ENCODE results near the gene TOLLIP.

The TOLLIP gene

DNA sequence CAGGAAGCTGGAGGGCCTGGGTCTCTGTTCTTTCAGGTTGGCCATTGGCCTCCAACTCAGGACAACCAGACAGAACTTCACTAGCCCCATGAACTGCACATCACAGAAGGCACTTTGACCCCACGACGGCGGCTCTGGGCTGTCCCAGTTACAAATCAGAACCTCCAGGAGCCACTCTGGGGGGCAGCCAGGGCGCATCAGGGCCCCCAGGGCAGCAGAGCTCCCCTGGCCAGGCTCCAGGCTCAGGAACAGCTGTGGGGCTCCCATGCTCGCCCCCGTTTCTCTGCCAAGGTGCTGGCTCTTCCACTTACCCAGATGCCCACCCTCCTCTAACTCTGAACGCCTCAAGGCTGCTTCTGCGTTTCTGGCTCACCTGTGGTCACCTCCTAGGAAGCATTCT lies 25.5 kb downstream of the TOLLIP start:
- no peak for DNase-seq (ENCODE audit: low read depth in 2 of 3, low spot score in 2 of 3)

GRCh38 chr11:1283091-1283511 lies 26.3 kb downstream of the TOLLIP start:
- DNase-seq (ENCODE audit: low read depth in 2 of 3, low spot score in 2 of 3): no peak

- no peak for DNase-seq (ENCODE audit: low read depth in 2 of 3, low spot score in 2 of 3)
Measured at GRCh38 chr11:1281974-1282365, 27.5 kb downstream of the TOLLIP start.

GRCh38 chr11:1281326-1281973 lies 28.0 kb downstream of the TOLLIP start:
- no peak for DNase-seq (ENCODE audit: low read depth in 2 of 3, low spot score in 2 of 3)

DNA sequence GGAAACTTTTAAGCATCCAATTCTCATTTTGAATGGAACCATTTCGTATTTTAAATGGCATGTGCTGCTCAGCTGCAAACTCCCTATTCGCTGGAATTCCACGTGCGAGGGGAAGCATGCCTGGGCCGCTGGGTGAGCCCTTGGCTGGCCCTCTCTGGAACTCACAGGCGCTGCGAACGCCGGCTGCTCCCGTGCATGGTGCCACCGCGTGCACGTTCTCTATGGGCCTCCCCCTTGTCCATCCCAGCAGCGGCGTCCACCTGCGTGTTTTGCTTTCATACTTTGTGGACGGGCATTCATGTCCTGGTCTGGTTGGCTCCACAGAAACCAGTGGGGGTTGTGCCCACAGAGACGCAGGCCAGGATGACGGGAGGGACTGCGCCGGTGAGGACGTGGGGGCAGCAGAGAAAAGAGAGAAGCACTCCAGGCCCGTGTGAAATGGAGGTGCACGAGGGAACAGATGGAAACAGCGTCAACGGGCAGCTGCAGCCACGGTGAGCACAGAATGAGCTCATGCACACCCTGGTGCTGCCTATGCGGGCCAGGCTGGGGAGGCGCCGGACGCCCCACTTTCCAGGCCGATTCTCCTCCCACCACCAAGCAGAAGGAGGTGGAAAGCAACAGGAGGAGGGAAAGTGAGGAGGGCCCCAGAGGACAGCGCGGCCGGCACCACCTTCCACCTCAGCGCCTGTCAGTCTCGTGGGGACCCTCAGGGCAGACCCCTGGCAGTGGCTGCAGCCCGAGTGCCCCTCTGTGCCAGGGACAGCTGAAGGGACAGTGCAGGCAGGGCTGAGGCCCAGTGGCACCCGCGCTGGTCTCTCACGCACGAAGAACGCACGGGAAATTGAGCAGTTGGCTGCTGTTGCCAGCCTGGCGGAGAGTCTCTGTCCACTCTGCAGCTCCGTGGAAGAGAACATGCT lies 29.1 kb downstream of the TOLLIP start:
- no peak for DNase-seq (ENCODE audit: low read depth in 2 of 3, low spot score in 2 of 3)

DNA sequence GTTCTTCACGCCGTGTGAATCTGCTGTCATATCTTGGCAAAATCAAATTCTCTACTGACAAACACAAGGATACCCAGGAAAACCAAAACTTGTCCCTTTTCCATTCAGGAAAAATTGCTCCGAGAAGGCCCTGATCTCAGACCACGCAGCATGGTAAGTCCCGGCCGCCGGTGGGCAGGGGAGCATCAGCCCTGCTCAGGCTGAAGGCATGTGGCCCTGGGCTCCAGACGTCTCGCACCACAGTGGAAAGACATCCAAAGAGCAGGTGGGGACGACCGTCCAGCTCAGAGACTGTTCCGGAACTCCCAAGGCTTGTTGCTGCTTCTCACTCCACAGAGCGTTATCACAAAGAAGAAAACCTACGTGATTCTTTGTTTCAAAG lies 29.8 kb downstream of the TOLLIP start:
- no peak for DNase-seq (ENCODE audit: low read depth in 2 of 3, low spot score in 2 of 3)

GRCh38 chr11:1278766-1279673 lies 30.4 kb downstream of the TOLLIP start:
- no peak for DNase-seq (ENCODE audit: low read depth in 2 of 3, low spot score in 2 of 3)

DNA sequence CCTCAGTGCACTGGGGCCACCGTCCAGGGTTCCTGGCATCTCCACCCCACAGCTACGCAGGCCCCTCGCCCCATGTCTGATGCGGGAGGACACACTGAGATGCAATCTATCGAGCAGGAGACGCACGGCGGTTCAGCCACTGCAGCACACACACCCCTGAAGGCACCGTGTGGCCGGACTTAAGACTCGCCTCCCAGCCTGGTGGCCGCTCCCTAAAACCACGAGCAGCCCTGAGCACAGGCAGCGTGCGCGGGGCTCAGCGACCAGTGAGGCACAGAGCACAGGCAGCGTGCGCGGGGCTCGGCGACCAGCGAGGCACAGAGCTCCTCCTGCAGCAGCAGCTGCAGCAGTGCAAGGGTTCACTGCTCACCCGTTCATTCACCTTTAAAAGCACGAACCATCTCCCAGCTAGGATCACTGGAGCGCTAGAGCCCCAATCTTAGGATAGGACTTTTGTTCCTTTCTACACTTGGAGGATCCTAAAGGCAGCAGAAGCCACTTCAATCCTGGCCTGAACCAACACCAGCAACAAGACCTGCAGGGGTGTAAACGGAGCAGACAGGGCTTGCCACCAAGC lies 31.4 kb downstream of the TOLLIP start:
- no peak for DNase-seq (ENCODE audit: low read depth in 2 of 3, low spot score in 2 of 3)

DNA sequence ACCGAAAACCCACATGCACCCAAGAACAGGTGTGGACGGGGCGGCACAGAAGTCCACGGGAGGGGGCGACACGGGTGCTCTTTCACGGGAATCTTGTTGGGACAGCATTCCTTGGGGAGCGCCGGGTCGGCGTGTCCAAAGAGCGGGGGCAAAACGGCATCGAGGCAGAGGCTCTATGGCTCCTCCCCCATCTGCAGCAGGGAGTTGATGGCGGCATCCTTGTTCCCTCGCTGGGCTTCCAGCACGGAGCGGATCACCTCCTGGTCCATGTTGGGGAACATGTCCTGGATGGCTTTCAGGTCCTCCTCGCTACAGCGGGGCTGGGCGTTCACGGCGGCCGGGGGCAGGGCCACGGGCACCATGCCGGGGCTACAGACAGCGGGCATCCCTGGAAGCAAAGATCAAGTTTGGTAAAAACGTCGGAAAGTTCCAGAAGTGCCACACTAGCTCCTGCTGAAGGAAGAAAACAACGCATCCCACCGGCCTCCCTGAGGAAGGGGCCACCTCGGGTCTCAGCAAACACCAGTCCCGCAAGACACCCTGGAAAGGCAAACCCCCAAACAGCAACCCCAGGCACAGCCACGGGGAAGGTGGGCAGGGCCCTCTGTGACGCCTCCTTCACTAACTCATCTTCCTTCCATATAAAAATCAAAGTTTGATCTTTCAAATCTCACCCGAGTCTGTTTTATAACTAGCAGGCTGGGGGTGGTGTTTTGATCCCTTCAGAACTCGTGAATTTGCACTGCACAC lies 32.4 kb downstream of the TOLLIP start:
- DNase-seq (ENCODE audit: low read depth in 2 of 3, low spot score in 2 of 3): no peak

DNA sequence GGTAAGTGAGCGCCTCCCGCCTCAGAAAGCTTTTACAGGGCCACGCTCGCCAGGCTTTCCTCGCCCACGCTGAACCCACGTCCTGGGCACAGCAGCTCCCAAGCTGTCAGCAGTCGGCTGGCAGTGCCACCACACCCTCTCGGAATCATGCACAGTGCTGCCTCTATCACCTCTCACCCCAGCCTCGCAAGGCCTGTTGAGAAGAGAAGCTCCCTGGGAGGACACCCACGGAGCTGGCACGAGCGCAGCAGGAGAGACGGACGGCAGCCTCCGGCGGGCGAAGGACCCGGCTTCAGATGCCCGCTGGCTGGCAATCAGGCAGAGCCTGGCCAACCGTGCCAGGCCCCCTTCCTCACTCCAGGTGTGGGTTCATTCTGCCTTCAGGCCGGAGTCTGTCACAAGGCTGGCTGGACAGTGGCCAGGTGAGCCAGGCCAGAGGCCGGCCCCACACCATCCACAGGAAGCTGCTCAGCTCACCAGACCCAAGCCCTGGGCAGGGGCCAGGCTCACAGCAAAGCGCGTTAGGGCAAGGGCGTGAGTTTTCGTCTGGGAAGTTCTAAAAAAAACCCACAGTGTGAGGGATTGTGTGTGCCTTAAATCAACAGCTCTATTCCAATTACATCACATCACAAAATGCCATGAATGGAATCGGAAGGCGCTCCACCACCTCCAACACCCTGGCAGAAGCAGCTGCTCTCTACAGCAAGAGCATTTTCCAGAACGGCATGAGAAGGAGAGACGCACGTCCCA lies 33.2 kb downstream of the TOLLIP start:
- no peak for DNase-seq (ENCODE audit: low read depth in 2 of 3, low spot score in 2 of 3)

DNA sequence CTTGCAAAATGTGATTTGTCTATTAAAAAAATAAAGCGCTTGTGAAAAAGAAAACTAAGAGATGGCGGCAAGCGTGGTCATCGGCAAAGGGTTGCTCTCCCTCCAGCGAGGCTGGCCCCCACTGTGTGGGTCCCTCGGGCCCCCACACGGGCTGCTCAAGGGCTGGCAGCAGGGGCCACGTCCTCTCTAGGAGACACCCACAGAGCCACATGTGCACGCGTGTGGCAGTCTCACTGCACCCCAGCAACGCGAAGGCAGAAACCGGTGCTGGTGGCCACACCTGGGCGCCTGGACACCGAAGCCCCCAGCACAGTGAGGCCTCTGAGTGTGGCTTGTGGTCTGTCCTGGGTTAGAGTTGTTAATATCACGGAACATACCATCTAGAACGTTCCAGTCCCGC lies 34.4 kb downstream of the TOLLIP start:
- no peak for DNase-seq (ENCODE audit: low read depth in 2 of 3, low spot score in 2 of 3)

- DNase-seq (ENCODE audit: low read depth in 2 of 3, low spot score in 2 of 3): no peak
Measured at GRCh38 chr11:1274501-1274900, 34.9 kb downstream of the TOLLIP start.

DNA sequence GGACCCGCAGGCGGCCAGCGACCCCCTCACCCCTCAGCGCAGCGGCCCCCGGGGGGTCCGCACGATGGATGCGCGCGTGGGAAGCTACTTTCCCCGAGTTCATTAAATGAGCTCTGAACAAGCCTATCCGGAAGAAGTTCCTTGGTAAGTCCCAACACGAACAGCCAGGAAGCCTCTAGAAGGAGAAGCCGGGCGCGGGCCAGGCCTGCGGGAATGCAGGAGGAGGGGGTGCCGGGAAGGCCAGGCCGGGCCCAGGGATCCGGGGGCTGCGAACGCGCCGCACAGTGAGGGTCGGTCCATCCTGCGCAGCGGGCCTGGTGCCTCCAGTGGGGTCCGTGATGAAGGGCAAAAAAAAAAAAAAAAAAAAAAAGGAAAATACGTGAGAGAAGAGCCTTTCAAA lies 36.9 kb downstream of the TOLLIP start:
- no peak for DNase-seq (ENCODE audit: low read depth in 2 of 3, low spot score in 2 of 3)

GRCh38 chr11:1271927-1272326 lies 37.5 kb downstream of the TOLLIP start:
- no peak for DNase-seq (ENCODE audit: low read depth in 2 of 3, low spot score in 2 of 3)

- no peak for DNase-seq (ENCODE audit: low read depth in 2 of 3, low spot score in 2 of 3)
Measured at GRCh38 chr11:1271406-1271805, 38.0 kb downstream of the TOLLIP start.

- no peak for DNase-seq (ENCODE audit: low read depth in 2 of 3, low spot score in 2 of 3)
Measured at GRCh38 chr11:1271002-1271401, 38.4 kb downstream of the TOLLIP start.

DNA sequence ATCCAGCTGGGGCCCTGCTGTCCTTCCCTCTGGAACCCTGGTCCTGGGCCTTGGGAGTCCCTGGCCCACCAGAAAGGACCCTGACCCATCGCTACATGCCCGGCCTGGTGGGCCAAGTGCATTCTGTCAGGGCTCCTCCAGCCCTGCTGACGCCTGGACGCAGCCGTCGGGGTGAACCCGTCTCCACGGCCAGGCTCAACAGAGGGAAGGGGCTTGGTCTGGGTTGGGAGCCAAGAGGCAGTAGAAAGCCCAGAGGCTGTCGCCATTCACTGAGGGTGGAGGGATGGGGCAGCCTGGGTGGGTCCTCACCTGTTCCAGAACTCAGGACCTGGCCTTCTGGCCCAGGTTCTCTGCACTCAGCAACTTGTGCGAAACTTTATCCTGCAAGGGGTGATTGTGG lies 39.0 kb downstream of the TOLLIP start:
- DNase-seq (ENCODE audit: low read depth in 2 of 3, low spot score in 2 of 3): no peak

- DNase-seq (ENCODE audit: low read depth in 2 of 3, low spot score in 2 of 3): no peak
Measured at GRCh38 chr11:1269957-1270356, 39.5 kb downstream of the TOLLIP start.

GRCh38 chr11:1267441-1268100 lies 41.9 kb downstream of the TOLLIP start:
- no peak for DNase-seq (ENCODE audit: low read depth in 2 of 3, low spot score in 2 of 3)
